ENCODE results near the gene ERV3-1. TPM values are rescaled to one million over a fixed set of nuclear protein-coding genes. Genes with fewer than 3 reads are reported as not detected.
"Not testable (repeated sequence)": the region's sequence is repeated elsewhere in the genome, so short reads cannot be mapped to it uniquely, and the experiment has no call there.

The ERV3-1 gene
- total RNA-seq, 1 experiment from 2014 or later: 22.5 TPM

DNA sequence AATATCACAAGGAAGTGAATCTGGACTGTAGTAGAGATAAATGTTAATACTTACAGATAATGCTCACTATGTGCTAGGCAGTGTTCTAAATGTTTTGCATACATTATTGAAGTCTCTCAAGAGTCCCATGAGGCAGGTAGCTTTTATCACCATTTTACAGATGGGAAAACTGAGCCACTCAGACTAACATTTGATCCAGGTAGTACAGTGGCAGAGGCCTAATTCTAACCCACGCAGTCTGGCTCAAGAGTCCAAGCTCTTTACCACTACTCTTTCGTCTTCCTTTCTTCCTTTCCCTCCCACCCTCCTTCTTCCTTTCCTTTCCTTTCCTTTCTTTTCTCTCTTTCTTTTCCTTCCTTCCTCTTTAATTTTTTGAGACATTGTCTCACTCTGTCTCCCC, 39.1 kb upstream of the ERV3-1 start:
- H4K20me1 ChIP-seq (ENCODE audit: insufficient read depth); H3K79me2 ChIP-seq (ENCODE audit: low read depth); H3K27ac ChIP-seq; H3K36me3 ChIP-seq (ENCODE audit: low read depth); DNase-seq; H3K4me2 ChIP-seq; H3K27me3 ChIP-seq (ENCODE audit: insufficient read depth, low read depth); H2AFZ ChIP-seq; H3K9me2 ChIP-seq (ENCODE audit: insufficient read depth); H3K9me3 ChIP-seq (ENCODE audit: insufficient read depth, low read depth); H3K4me1 ChIP-seq (replicated peaks; ENCODE audit: insufficient read depth); intact Hi-C loops (cut with micrococcal nuclease; ENCODE audit: unreplicated experiment); CTCF ChIA-PET; H3F3A ChIP-seq (ENCODE audit: insufficient read depth, low read depth); H3K4me3 ChIP-seq; POLR2A ChIA-PET (ENCODE audit: unreplicated experiment); BruUV-seq (replicated peaks): not testable (repeated sequence)

- H3K27ac ChIP-seq: peak overlapping the region; percentile 53
- H3K4me3 ChIP-seq: peak overlapping the region; percentile 73
- CTCF ChIA-PET; H3K9me2 ChIP-seq (ENCODE audit: insufficient read depth); H3F3A ChIP-seq (ENCODE audit: insufficient read depth, low read depth); H3K27me3 ChIP-seq (ENCODE audit: insufficient read depth, low read depth); H3K36me3 ChIP-seq (ENCODE audit: low read depth); POLR2A ChIA-PET (ENCODE audit: unreplicated experiment); BruUV-seq (replicated peaks); H4K20me1 ChIP-seq (ENCODE audit: insufficient read depth); H3K9me3 ChIP-seq (ENCODE audit: insufficient read depth, low read depth): not testable (repeated sequence)
- intact Hi-C loops (cut with micrococcal nuclease; ENCODE audit: unreplicated experiment): loop anchor here (1.0 kb wide), 1 partner anchor 43 kb away; no protein-coding TSS in a partner anchor
- peak overlapping the region; percentile 60; the same call in 1 of the 2 replicates for H2AFZ ChIP-seq
- H3K79me2 ChIP-seq (ENCODE audit: low read depth): peaks cover 24% of the 10 kb centered on the region
- peak overlapping the region; percentile 90 for H3K4me2 ChIP-seq
- peaks cover 10% of the 10 kb centered on the region for H3K4me1 ChIP-seq (replicated peaks; ENCODE audit: insufficient read depth)
- DNase-seq: peak; percentile 29 to 38
Measured at GRCh38 chr7:65038767-65039166, 32.3 kb upstream of the ERV3-1 start.

- H3K4me1 ChIP-seq (replicated peaks; ENCODE audit: insufficient read depth): peaks cover 10% of the 10 kb centered on the region
- no peaks in the 10 kb centered on the region for H3K9me2 ChIP-seq (ENCODE audit: insufficient read depth)
- TF ChIP-seq, protein P1, sequence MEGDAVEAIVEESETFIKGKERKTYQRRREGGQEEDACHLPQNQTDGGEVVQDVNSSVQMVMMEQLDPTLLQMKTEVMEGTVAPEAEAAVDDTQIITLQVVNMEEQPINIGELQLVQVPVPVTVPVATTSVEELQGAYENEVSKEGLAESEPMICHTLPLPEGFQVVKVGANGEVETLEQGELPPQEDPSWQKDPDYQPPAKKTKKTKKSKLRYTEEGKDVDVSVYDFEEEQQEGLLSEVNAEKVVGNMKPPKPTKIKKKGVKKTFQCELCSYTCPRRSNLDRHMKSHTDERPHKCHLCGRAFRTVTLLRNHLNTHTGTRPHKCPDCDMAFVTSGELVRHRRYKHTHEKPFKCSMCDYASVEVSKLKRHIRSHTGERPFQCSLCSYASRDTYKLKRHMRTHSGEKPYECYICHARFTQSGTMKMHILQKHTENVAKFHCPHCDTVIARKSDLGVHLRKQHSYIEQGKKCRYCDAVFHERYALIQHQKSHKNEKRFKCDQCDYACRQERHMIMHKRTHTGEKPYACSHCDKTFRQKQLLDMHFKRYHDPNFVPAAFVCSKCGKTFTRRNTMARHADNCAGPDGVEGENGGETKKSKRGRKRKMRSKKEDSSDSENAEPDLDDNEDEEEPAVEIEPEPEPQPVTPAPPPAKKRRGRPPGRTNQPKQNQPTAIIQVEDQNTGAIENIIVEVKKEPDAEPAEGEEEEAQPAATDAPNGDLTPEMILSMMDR (conservative IDR thresholded peaks at IDR 0.05): no peak
- TF ChIP-seq EZH2 (IDR thresholded peaks at IDR 0.05; ENCODE audit: low read depth): no peak
- peak overlapping the region; percentile 70 for H3K27ac ChIP-seq
- no peaks in the 10 kb centered on the region for H3K36me3 ChIP-seq (ENCODE audit: low read depth)
- BruUV-seq (replicated peaks): no TSS peak
- H3K79me2 ChIP-seq (ENCODE audit: low read depth): peaks cover 24% of the 10 kb centered on the region
- ChIA-PET CTCF (interaction anchor here (0.6 to 0.9 kb wide), 2 partner anchors 87 to 567 kb away, joined by 6 to 12 read pairs; no protein-coding TSS in a partner anchor), POLR2A (ENCODE audit: unreplicated experiment) (interaction anchor here (0.5 to 1.2 kb wide), 7 partner anchors 12 to 1983 kb away, joined by 3 to 16 read pairs (median 7); partner anchors contain the start of gene ERV3-1)
- no peaks in the 10 kb centered on the region for H3K27me3 ChIP-seq (ENCODE audit: insufficient read depth, low read depth)
- intact Hi-C loops (cut with micrococcal nuclease; ENCODE audit: unreplicated experiment): loop anchor here (1.0 kb wide), 2 partner anchors 32 to 43 kb away; partner anchors contain the start of gene ERV3-1
- H3K4me2 ChIP-seq: peak overlapping the region; percentile 36; the same call in 1 of the 2 replicates
- H3F3A ChIP-seq (ENCODE audit: insufficient read depth, low read depth): no peaks in the 10 kb centered on the region
- peak overlapping the region; percentile 64; the same call in 1 of the 2 replicates for H3K4me3 ChIP-seq
- no peak overlapping the region for H2AFZ ChIP-seq
- H3K9me3 ChIP-seq (ENCODE audit: insufficient read depth, low read depth): no peaks in the 10 kb centered on the region
- H4K20me1 ChIP-seq (ENCODE audit: insufficient read depth): peaks cover 4% of the 10 kb centered on the region; the same call in 1 of the 2 replicates
- peak; percentile 76 to 92 for DNase-seq
Measured at GRCh38 chr7:65037740-65038688, 31.5 kb upstream of the ERV3-1 start.

DNA sequence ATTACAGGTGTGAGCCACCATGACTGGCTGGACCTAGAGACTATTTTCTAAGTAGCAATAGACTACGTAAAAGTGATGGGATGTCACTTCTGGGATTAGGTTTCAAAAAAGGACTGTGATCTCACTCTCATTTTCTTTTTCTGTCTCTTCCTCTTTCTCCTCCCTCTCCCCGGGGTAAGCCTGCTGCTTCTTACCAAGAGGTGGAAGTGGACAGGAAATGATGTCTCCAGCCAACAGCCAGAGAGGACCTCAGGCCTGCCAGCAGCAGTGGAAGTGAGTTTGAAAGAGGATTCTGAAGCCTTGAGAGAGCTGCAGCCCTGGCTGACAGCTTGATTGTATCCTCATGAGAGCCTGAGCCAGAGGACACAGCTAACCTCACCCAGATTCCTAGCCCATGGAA, 30.0 kb upstream of the ERV3-1 start:
- BruUV-seq (replicated peaks); H3K4me2 ChIP-seq; H3K9me2 ChIP-seq (ENCODE audit: insufficient read depth); DNase-seq; H2AFZ ChIP-seq; H3K9me3 ChIP-seq (ENCODE audit: insufficient read depth, low read depth); H4K20me1 ChIP-seq (ENCODE audit: insufficient read depth); H3K4me3 ChIP-seq; H3K27ac ChIP-seq; POLR2A ChIA-PET (ENCODE audit: unreplicated experiment); H3K27me3 ChIP-seq (ENCODE audit: insufficient read depth, low read depth); H3K36me3 ChIP-seq (ENCODE audit: low read depth); H3F3A ChIP-seq (ENCODE audit: insufficient read depth, low read depth); intact Hi-C loops (cut with micrococcal nuclease; ENCODE audit: unreplicated experiment): not testable (repeated sequence)
- H3K79me2 ChIP-seq (ENCODE audit: low read depth): peaks cover 20% of the 10 kb centered on the region
- CTCF ChIA-PET: interaction anchor here (0.6 kb wide), 1 partner anchor 45 kb away, joined by 4 read pairs; no protein-coding TSS in a partner anchor
- H3K4me1 ChIP-seq (replicated peaks; ENCODE audit: insufficient read depth): peaks cover 10% of the 10 kb centered on the region

GRCh38 chr7:65035469-65035868, 29.0 kb upstream of the ERV3-1 start:
- H4K20me1 ChIP-seq (ENCODE audit: insufficient read depth); H3K9me3 ChIP-seq (ENCODE audit: insufficient read depth, low read depth); H3F3A ChIP-seq (ENCODE audit: insufficient read depth, low read depth); CTCF ChIA-PET; H3K4me2 ChIP-seq; H2AFZ ChIP-seq; H3K4me3 ChIP-seq; H3K9me2 ChIP-seq (ENCODE audit: insufficient read depth); intact Hi-C loops (cut with micrococcal nuclease; ENCODE audit: unreplicated experiment); H3K27ac ChIP-seq; H3K27me3 ChIP-seq (ENCODE audit: insufficient read depth, low read depth); BruUV-seq (replicated peaks); H3K36me3 ChIP-seq (ENCODE audit: low read depth); DNase-seq: not testable (repeated sequence)
- Histone ChIP-seq H3K4me1 (replicated peaks; ENCODE audit: insufficient read depth) (peaks cover 10% of the 10 kb centered on the region), H3K79me2 (ENCODE audit: low read depth) (peaks cover 16% of the 10 kb centered on the region)
- POLR2A ChIA-PET (ENCODE audit: unreplicated experiment): interaction anchor here (0.7 kb wide), 1 partner anchor 279 kb away, joined by 3 read pairs; no protein-coding TSS in a partner anchor

DNA sequence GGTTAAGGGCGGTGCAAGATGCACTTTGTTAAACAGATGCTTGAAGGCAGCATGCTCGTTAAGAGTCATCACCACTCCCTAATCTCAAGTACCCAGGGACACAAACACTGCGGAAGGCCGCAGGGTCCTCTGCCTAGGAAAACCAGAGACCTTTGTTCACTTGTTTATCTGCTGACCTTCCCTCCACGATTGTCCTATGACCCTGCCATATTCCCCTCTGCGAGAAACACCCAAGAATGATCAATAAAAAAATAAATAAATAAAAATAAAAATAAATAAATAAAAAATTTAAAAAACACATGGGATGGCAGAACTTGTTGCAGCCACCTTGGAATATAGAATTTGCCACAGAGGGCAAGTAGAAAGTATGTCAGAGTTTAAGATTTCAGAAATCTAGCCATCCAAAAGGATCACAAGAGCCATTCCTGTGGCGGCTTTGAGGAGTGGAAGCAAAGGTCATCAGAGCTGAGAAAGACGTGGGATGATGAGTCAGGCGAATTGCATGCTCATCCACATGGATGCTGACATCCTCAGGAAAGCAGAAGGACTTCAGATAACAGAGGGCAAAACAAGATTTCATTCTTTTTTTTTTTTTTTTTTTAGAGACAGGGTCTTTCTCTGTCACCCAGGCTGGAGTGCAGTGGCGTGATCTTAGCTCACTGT, 27.8 kb upstream of the ERV3-1 start:
- CTCF ChIA-PET; H3K4me1 ChIP-seq (replicated peaks; ENCODE audit: insufficient read depth); H3K4me2 ChIP-seq; H4K20me1 ChIP-seq (ENCODE audit: insufficient read depth); H3K4me3 ChIP-seq; DNase-seq; H3K9me3 ChIP-seq (ENCODE audit: insufficient read depth, low read depth); intact Hi-C loops (cut with micrococcal nuclease; ENCODE audit: unreplicated experiment); H3K36me3 ChIP-seq (ENCODE audit: low read depth); H3K9me2 ChIP-seq (ENCODE audit: insufficient read depth); H2AFZ ChIP-seq; H3K79me2 ChIP-seq (ENCODE audit: low read depth); BruUV-seq (replicated peaks); POLR2A ChIA-PET (ENCODE audit: unreplicated experiment); H3K27ac ChIP-seq; H3F3A ChIP-seq (ENCODE audit: insufficient read depth, low read depth); H3K27me3 ChIP-seq (ENCODE audit: insufficient read depth, low read depth): not testable (repeated sequence)

Data from PC-9 (cell line).